NCI-H748 (cell line): ENCODE results near the gene ATG10.
"Not testable (repeated sequence)": the region's sequence is repeated elsewhere in the genome, so short reads cannot be mapped to it uniquely, and the experiment has no call there.

ENCODE experiments used
- DNase-seq: peaks from one replicate; lab custom pipeline; 2025; ENCODE audit not compliant: unreplicated experiment; lab: John Stamatoyannopoulos, UW

ATG10 gene

GRCh38 chr5:82045554-82046275 is 73.9 kb downstream of the ATG10 start:
- no peak for DNase-seq

GRCh38 chr5:82046276-82046647 is 74.4 kb downstream of the ATG10 start:
- no peak for DNase-seq

DNA sequence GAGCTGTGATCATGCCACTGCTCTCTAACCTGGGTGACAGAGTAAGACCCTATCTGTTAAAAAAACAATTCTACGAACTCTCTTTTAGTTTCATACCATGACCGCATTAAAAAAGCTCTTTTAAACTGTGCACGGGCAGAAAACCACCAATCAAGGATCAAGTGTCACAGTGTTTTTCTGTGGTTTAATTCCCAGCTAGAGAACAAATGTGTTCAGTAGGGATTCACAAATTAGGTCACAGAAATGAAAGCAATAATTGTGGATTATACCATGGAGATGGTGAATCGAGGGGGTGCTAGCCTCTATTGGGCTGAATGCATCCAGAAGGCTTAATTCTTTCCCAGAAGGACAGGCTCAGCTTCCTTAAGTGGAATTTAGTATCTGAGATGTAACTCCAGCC is 79.1 kb downstream of the ATG10 start:
- DNase-seq: no peak

DNA sequence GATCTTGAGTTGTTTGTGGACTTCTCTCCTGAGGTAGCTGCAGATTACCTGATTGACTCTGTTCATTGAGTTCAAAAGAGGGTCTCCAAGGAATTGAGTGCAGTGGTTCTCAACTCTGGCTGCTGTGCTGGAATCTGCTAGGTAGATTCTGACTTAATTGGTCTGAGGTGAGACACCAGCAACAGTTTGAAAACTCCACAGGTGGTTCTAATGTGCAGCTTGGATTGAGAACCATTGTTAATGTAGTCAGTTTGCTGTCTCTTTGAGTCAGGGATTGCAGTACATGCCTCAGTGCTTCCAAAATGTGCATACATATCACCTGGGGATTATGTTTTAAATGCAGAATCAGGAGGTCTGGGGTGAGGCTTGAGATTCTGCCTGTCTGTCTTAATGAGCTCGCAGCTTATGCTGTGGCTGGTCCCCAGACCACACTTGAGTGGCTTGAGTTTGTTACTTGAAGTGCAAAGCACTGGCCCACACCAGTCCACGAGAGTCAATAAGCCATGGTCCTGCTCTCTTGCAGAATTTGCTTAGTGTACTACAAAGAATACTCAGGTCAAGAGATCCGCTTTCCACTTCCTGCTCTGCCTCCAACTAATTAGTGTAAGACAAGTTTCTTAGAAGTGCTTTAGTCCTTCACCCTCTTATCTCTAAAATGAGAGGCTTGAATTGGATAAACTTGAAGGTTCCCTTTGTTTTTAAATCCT is 82.3 kb downstream of the ATG10 start:
- no peak for DNase-seq

- no peak for DNase-seq
Measured at GRCh38 chr5:82057051-82057450, 85.2 kb downstream of the ATG10 start.

DNA sequence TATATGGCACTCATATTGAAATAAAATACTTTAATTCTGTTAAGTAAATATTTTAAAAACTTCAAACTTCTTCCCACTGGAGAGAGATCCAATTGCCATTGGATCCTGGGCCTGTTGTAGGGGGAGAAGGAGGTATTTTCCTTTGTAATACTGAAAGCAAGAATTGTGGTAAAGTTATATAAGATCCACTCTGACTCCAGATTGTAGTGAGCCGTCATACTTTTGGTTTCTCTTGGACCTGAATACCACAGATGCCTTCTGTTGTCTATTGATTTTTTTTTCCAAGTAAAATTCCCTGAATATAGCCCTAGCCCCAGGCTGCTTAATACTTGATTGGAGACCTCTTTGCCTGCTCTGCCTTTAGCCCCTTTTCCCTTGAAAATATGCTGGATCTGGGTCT is 86.9 kb downstream of the ATG10 start:
- DNase-seq: no peak

DNA sequence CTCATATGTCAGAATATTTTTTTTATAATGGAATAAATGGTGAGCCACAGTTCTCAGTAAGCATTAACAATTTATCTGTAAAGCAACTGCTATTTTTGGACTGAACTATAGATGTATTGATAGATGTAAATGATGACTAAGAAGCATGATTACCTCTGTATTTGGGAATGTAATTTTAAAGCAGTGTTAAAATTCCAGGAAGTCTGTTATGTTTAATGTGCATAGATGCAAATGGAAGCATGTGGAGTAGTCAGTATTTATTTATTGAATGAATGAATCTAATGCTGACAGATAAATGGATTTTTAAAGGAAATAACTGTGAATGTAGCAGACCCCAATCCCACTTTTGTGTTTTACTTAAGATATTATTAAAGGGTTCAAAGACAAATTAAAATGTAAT is 95.0 kb downstream of the ATG10 start:
- DNase-seq: no peak

DNA sequence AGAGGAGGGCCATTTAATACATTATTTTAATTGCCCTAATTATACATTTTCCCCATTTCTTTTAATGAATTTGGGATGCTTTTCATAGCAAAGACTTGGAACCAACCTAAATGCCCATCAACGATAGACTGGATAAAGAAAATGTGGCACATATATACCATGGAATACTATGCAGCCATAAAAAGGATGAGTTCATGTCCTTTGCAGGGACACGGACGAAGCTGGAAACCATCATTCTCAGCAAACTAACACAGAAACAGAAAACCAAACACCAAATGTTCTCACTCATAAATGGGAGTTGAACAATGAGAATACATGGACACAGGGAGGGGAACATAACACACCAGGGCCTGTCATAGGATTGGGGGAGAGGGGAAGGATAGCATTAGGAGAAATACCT is 96.2 kb downstream of the ATG10 start:
- not testable (repeated sequence) for DNase-seq

DNA sequence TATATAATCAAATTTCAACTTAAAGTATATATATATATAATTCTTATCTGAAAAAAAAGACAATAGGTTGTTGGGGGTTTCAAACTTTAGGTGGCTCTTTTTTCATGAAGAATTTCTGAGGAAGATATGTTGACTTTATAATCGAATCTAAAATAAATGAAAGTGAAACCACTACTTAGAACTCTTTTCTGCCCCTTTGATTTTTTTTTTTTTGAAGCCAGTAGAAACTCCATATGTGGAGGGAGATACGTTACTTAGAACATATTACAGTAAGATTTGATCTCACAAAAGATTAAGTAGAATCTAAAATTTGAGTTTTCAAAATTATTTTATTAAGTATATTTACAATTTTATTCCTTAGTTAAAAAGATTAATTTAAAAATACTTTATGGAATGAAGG is 96.9 kb downstream of the ATG10 start:
- no peak for DNase-seq

DNA sequence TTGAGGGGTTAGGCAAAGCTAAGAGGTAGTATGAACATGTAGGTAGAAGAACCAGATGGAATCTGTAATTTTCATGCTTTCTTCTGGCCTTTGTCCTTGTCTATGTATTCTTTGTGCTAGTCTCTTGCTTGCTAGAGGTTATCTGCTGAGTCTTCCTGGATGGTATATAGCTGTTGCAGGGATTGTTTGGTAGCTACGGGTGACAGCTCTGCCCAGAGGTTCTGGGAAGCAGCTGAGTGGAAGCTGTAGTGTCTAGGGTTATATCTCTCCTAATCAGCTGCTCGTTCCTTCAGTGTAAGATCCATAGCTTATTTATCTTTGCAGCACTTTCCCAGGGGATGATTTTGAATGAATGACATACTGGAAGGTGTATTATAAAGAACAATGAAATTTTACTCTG is 100.3 kb downstream of the ATG10 start:
- DNase-seq: no peak

DNA sequence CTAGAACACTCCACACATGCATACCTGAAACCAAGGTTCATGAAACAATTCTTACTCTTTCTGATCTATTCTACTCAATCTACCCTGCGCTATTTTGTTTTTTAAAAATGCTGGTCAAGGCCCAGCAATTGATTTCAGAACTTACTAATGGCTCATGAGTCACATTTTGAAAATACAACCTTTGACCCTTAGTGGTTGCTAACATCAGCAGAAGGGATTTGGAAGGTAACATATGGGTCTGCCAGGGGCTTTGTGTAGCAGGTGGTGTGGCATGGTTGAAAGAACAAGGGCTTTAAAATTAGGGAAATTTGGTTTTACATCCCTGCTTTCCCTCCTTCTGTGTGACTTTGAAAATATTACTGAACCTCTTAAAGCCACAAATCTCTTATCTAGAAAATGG is 101.4 kb downstream of the ATG10 start:
- no peak for DNase-seq

- peak; percentile 20 for DNase-seq
Measured at GRCh38 chr5:82074950-82075349, 103.1 kb downstream of the ATG10 start.

DNA sequence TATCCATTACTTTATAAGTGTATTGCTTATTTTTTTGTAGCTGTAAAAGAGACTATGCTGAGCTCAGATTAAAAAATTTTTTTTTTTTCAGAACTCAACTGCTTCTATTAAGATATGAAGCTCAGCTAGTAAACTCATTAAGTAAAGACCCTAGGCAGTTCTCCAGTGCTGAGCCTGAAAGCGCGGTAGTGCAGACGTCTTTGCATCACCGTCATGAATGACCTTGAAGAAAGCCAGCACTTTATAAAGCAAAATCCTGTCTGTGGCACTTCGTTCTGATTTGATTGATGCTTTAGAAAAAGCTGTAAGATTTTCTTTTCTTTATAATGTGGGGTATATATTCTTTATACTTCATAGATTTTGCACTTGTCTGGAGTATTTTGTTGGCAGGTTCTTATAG is 105.7 kb downstream of the ATG10 start:
- DNase-seq: no peak

DNA sequence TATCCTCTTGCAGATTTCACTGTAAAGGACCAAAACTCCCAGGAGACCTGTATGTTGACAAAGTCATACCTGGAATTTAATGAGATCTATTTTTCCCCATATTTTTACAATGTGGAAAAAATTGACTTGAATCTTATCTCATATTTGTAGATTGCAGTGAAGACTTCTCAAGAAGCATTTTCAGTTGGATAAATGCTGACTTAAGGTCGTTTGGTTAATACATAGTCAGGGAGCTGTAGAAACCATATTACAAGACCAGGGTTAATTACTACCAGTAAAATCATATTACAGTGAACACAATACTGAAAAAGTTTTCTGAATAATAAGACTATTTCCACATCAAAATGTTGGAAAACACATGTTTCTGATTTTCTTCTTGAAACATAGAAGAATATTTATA is 119.8 kb downstream of the ATG10 start:
- DNase-seq: no peak

GRCh38 chr5:82095536-82095935 is 123.7 kb downstream of the ATG10 start:
- DNase-seq: no peak

- DNase-seq: no peak
Measured at GRCh38 chr5:82096249-82096648, 124.4 kb downstream of the ATG10 start.

DNA sequence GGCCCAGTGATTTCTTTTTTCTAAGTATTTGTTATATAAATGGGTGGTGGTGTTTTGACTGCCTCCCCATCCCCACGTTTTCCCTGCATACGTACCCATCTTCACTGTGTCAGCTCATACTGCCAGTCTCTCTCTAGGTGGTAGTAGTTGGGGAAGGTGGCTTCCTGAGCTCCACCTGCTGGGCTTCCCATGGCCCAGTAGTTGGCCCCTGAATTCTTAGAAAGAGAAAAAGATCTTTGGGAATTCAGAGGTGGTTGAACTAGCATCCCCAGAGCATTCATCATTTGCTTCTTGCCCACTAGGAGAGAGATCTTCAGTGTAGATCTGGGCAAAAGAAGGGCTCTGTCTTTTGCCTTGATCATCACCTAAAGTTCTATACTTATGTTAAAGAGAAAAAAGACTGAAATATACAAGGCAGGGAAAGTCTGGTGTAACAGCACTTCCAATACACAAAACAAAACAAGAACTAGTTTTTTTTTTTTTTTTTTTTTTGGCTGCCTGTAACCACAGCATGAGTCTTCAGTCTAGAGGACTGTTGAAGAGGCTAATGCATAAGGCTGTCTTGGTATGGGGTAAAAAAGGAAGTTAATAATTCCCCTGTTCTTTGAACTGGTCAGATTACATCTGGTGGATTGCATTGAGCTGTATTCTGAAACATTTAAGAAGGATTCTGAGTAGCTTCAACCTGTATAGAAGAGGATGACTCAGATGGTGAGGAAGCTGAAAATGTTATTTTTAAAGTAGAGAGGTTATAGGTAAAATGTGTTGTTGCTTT is 128.7 kb downstream of the ATG10 start:
- DNase-seq: no peak

- no peak for DNase-seq
Measured at GRCh38 chr5:82104872-82105271, 133.0 kb downstream of the ATG10 start.

DNA sequence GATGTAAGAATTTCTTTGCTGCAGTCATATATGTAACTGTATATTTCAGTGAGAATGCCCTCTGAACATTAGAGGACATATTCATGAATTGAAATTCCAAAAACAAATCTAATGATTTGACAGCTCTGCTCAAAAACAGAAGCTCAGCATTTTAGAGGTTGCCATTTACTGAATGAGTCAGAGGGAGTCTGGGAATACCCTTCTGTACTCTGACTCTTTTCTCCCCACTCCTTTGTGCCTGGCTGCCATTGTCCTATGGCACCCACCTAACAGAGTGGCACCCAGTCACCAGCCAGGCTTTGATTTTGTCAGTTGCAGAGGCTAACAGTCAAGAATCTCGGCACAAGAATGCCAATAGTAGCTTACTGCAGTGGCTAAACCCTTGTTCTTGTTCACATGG is 133.6 kb downstream of the ATG10 start:
- no peak for DNase-seq

DNA sequence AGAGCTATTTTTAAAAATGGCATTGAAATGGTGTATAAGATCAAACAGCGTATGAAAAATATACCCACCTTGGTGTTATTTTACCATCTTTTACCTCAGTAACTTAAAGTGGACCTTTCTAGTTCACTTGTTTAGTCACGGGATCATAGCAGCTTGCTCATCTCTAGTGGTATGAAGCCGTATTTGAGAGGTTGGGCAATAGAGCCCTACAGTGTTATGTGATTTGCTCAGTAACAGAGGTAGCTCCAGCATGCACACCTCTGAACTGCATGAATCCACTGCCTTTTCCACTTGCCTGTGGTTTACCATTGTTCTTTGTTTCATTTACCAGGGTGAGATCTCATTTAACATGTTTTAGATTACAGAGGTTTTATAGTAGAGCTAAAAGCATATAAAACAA is 134.4 kb downstream of the ATG10 start:
- DNase-seq: no peak

GRCh38 chr5:82106756-82107155 is 134.9 kb downstream of the ATG10 start:
- no peak for DNase-seq

- DNase-seq: no peak
Measured at GRCh38 chr5:82107267-82107666, 135.4 kb downstream of the ATG10 start.
